Stimulated activated CD4-positive, alpha-beta T cell treated with anti-CD3 and anti-CD28 coated beads, TNF-alpha, amount 100 ng/mL, for 1 hour (primary cell): ENCODE measurements around the gene PLXNA2.

Source experiments
- DNase-seq, 3 donors: peaks; one replicate each; pipeline ENCODE4 v3.0.0-alpha.2; 2020; ENCODE audit warnings: low read depth in 3 of 3, low spot score in 1 of 3

The PLXNA2 gene

DNA sequence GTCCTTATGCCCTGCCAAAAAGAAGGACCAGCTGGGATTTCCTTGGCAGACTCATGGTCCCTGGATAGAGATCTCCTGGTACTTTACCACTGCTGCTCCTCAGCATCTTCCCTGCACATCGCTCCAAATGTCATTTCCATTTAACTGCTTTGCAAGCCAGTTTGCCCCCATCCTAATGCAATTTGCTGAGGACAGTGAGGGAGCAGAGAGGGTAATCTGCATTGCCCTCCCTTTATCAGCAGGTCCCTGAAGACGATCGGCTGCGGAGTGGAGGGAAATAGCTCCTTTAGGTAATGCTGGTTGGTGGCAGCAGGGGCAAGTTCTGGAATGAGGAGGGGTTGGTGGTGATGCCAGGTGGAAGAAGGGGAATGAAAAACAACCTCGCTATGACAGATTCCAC, 2.7 kb downstream of the PLXNA2 start:
- DNase-seq, result no peak

DNA sequence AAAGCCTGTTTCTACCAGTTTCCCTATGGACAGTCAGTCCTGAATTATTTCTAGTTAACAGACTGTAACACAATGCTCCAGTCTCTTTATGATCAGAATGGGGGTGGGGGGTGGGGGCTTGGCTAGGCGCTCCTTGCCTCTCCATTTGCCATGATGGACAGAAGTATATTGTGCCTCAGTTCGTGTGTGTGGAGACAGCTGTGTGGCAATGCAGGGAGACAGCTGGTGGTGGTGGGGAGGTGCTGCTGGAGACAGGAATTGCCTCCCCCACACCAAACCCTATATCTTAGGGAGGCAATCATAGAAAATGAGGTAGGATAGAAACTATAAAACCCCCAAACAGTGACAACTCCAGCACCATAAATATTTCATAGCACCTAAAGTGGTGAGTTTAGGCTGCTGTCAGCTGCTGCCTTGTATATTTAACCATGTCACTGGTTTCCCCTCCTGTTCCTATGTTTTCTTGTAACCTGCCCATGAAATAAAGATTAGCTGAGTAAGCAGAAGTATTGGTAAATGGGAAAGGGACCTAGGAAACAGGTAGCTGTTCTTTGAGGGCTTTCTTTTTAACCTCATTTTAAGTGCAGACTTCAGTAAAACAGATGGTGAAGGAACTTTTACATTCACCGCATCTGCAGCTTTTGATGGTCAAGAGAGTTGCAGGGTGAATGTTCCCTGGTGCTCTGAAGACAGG, 3.4 kb downstream of the PLXNA2 start:
- DNase-seq, result no peak

DNA sequence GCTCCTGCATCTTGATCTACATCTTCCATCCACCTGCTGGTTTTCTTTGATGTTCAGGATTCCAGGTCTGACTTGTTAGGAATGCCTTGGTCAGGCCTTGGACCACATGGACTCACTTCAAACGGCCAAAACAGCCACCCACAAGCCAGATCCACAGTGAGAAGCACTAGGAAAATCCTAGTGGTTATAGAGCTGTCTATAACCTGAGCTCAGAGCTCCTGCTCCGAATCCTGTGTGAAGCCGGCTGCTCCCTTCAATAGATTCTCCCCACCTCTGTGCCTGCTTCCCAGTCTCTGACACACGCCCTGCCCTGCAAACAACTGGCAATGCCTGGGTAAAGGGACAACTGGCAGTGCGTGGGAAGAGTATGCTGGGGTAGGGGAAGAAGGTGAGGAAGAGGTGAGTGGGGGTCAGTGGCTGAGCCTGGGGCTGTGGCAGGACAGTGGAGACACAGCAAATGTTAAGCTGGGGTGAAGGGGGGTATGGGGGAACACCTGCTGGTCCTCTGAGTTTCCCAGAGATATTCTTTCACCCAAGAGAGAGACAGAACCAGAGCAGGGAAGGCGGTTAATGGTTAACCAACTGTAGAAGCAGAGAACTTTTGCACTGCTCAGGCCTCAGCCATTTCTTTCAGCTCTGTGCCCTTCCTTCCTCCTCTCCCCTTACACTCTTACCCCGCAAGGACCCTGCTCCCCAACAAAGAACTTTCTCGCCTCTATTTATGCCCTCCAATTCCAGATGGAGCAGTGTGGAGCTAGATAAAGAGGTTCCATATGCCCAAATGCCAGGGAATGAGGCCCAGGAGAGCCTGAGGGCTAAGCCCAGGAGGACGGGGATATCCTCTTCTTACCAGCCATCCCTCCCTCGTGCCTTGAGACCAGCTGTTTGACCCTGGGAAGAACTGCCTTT, 4.5 kb downstream of the PLXNA2 start:
- no peak for DNase-seq

- DNase-seq, result no peak
Measured at GRCh38 chr1:208238710-208239472, 5.3 kb downstream of the PLXNA2 start.

- no peak for DNase-seq
Measured at GRCh38 chr1:208237241-208237640, 6.9 kb downstream of the PLXNA2 start.

DNA sequence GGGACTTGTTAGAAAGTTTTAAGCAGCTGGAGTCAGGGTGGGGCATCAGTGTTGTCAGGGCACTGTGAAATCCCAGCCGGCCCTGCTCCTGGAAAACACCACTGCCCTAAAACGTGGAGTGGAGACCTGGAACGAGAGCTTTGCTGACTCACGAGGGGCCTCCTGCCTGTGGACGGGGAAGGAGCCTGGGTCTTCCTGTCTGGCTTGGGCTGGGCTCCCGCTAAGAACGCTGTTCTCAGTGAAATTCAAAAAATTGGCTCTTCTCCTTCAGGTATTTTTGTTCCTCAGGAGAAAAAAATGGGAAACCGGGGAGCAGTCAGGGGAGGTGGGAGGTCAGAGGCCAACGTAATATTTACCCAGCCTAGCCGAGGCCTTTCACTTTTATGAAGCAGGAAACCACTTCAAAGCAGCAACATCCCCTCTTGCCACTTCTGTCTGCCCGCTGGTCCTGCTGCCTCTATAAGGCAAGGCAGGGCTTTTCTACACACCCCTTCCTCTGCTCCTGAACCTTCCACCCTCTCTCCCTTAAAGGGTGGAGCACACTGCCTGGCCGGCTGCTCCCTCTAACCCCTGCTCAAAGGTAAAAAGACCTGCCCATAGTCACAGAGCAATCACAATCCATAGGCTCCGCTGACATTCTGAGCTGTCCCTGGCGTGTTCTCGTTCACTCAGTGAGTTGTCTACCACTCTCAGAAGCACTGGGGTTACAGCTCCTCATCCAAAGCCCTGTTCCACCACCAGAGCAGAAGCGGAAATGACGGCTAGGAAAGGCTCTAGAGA, 8.0 kb downstream of the PLXNA2 start:
- no peak for DNase-seq

GRCh38 chr1:208235356-208235981, 8.7 kb downstream of the PLXNA2 start:
- no peak for DNase-seq

GRCh38 chr1:208234721-208235120, 9.5 kb downstream of the PLXNA2 start:
- no peak for DNase-seq

DNA sequence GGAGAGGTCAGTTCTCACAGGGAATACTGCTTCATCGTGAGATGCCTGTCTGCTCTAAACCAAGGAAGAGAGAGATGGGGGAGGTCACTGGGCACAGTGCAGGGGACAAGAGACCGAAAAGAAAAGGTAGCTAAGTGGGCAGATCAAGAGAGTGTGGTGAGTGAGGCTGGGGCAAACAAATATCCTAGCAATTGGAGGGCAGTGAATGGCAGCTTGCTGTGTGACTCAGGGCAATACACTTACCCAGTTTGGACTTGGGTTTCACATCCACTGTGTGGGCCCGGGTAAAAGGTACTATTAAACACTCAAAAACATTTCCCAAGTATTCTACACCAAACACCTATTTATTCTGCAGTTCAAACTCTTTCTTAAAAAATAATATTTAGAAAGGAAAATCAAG, 10.2 kb downstream of the PLXNA2 start:
- DNase-seq, result no peak

GRCh38 chr1:208233546-208233945, 10.6 kb downstream of the PLXNA2 start:
- DNase-seq, result no peak

GRCh38 chr1:208232662-208233038, 11.5 kb downstream of the PLXNA2 start:
- DNase-seq, result no peak

DNA sequence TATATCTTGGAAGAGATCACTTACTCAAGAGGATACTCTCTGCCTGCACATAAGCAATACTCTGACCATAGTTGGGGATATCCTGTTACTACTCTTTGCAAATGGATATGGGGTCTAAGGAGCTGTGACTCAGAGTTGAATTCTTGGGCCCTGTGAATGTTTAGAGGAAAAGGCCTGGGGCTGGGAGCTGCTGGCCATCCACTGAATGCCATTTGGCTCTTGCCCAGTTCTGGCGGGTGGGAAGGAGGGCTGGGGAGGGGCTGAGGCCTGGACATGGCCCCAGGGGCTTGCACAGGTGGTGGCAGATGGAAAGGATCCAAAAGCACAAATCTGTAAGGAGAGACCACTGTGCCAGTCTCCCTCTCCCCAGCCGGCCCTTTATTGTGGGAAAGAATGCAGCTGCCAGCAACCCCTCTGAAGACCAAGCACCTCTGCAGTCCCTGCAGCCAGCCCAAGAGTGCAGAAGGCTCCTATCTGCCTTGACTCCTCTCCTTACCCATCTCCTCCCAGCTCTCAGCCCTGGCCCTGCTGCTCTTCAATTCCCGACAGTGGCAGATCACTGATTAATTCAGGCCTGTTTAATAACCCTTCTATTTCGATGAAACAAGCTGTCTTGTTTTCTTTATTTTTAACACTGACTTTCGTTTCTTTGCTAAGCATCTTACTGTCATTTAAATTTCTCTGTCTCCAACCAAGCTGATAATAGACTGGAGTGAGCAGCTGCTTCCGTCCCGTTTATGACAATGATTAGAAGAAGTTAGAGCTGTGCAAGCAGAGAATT, 12.1 kb downstream of the PLXNA2 start:
- no peak for DNase-seq

- DNase-seq, result no peak
Measured at GRCh38 chr1:208230668-208231529, 13.3 kb downstream of the PLXNA2 start.

DNA sequence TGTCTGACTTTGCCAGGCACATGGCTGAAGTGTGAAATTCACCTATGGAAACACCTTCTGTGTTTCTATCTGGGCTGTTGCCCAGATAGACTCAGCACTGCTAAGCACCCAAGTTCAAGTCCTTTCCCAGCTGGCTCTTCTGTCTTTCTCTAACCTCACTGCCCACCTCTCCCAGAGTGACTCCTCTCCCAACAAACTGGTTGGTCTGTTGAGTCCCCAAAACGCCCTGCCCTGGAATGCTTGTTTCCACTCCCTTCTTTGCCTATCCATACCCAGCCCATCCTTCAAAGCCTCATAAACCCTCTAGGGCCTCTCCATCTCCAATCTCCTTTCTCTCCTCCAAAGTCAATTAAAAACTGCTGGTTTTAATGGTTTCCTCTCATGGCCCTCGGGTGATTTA, 15.6 kb downstream of the PLXNA2 start:
- DNase-seq, result no peak

DNA sequence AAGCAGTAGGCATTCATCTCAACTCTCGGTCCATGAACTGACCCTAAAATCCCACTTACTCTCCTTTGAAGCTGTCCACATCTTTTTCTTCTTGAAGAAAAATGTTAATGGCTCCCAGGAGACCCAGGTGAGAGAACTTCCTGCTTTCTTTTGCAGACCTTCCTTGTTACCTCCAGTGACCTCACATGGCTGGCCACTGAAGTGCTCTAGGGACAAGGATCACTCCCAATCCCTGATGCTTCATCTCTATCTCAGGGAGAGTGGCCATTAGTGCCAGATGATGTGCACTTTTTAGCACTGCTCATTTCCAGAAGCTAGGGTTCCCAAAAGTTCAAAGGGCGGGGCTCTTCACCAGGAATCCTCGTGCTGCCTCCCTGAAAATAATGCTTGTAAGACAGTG, 16.2 kb downstream of the PLXNA2 start:
- no peak for DNase-seq

- DNase-seq, result no peak
Measured at GRCh38 chr1:208227366-208227765, 16.8 kb downstream of the PLXNA2 start.

GRCh38 chr1:208225954-208226937, 17.9 kb downstream of the PLXNA2 start:
- DNase-seq, result no peak
